ENCODE measurements around the gene COL5A1.

COL5A1 gene

GRCh38 chr9:134720136-134720753 lies 78.6 kb downstream of the COL5A1 start:
- TF ChIP-seq GABPA (IDR thresholded peaks at IDR 0.05; ENCODE audit: low read depth) (no peak), POLR2AphosphoS5 (IDR thresholded peaks at IDR 0.05; ENCODE audit: low read depth) (no peak), REST (IDR thresholded peaks at IDR 0.05; ENCODE audit: insufficient replicate concordance, low read depth) (no peak), CTCF (IDR thresholded peaks at IDR 0.05; ENCODE audit: insufficient read depth, low read length) (no peak), SPI1 (IDR thresholded peaks at IDR 0.05; ENCODE audit: borderline replicate concordance, low read depth) (no peak)
- H3K27ac ChIP-seq (replicated peaks) = no peak overlapping the region
- no peak for DNase-seq (ENCODE audit: low read depth in 1 of 2, low spot score in 1 of 2)
- H3K27me3 ChIP-seq (ENCODE audit: insufficient read depth, poor library complexity, severe bottlenecking) = peaks cover 15% of the 10 kb centered on the region
- H3K4me3 ChIP-seq (replicated peaks; ENCODE audit: insufficient read depth, low read length) = no peak overlapping the region

- peaks cover 15% of the 10 kb centered on the region for H3K27me3 ChIP-seq (ENCODE audit: insufficient read depth, poor library complexity, severe bottlenecking)
- no peak overlapping the region for H3K27ac ChIP-seq (replicated peaks)
- no peak for DNase-seq (ENCODE audit: low read depth in 1 of 2, low spot score in 1 of 2)
- no peak overlapping the region for H3K4me3 ChIP-seq (replicated peaks; ENCODE audit: insufficient read depth, low read length)
- no peak for TF ChIP-seq CTCF (IDR thresholded peaks at IDR 0.05; ENCODE audit: insufficient read depth, low read length)
- TF ChIP-seq REST (IDR thresholded peaks at IDR 0.05; ENCODE audit: insufficient replicate concordance, low read depth) = no peak
- no peak for TF ChIP-seq GABPA (IDR thresholded peaks at IDR 0.05; ENCODE audit: low read depth)
- TF ChIP-seq POLR2AphosphoS5 (IDR thresholded peaks at IDR 0.05; ENCODE audit: low read depth) = no peak
- TF ChIP-seq SPI1 (IDR thresholded peaks at IDR 0.05; ENCODE audit: borderline replicate concordance, low read depth) = no peak
These were observed 79.2 kb downstream of the COL5A1 start for GRCh38 chr9:134720796-134721195.

GRCh38 chr9:134721344-134721743 lies 79.7 kb downstream of the COL5A1 start:
- DNase-seq (ENCODE audit: low read depth in 1 of 2, low spot score in 1 of 2) = no peak
- Histone ChIP-seq H3K4me3 (replicated peaks; ENCODE audit: insufficient read depth, low read length) (no peak overlapping the region), H3K27ac (replicated peaks) (no peak overlapping the region), H3K27me3 (ENCODE audit: insufficient read depth, poor library complexity, severe bottlenecking) (peaks cover 15% of the 10 kb centered on the region)
- no peak for TF ChIP-seq CTCF (IDR thresholded peaks at IDR 0.05; ENCODE audit: insufficient read depth, low read length)
- TF ChIP-seq POLR2AphosphoS5 (IDR thresholded peaks at IDR 0.05; ENCODE audit: low read depth) = no peak
- TF ChIP-seq REST (IDR thresholded peaks at IDR 0.05; ENCODE audit: insufficient replicate concordance, low read depth) = no peak
- no peak for TF ChIP-seq SPI1 (IDR thresholded peaks at IDR 0.05; ENCODE audit: borderline replicate concordance, low read depth)
- no peak for TF ChIP-seq GABPA (IDR thresholded peaks at IDR 0.05; ENCODE audit: low read depth)

Data from HL-60 (cell line).